Astrocyte of the hippocampus (primary cell): Measurements from ENCODE around the gene MXD4.
A peak's percentile ranks its signal among the peaks of the same experiment; 100 is the strongest.

Experiments
- DNase-seq: peaks from one replicate; pipeline ENCODE4 v3.0.0; 2011; ENCODE audit warnings: low read depth, low spot score

The MXD4 gene

GRCh38 chr4:2263926-2264321, 2.0 kb upstream of the MXD4 start:
- no peak for DNase-seq

- no peak for DNase-seq
Measured at GRCh38 chr4:2262944-2263250, 988 bp upstream of the MXD4 start.

GRCh38 chr4:2262145-2262943, 435 bp upstream of the MXD4 start:
- peak; percentile 100 for DNase-seq

GRCh38 chr4:2261110-2261852, 628 bp downstream of the MXD4 start:
- DNase-seq: peak; percentile 78

- no peak for DNase-seq
Measured at GRCh38 chr4:2260344-2261109, 1.4 kb downstream of the MXD4 start.

GRCh38 chr4:2259541-2260343, 2.2 kb downstream of the MXD4 start:
- no peak for DNase-seq

- no peak for DNase-seq
Measured at GRCh38 chr4:2259036-2259540, 2.8 kb downstream of the MXD4 start.

- DNase-seq: no peak
Measured at GRCh38 chr4:2258091-2259035, 3.5 kb downstream of the MXD4 start.

- DNase-seq: no peak
Measured at GRCh38 chr4:2257361-2258081, 4.4 kb downstream of the MXD4 start.

- DNase-seq: no peak
Measured at GRCh38 chr4:2256781-2257191, 5.1 kb downstream of the MXD4 start.

- no peak for DNase-seq
Measured at GRCh38 chr4:2256156-2256731, 5.7 kb downstream of the MXD4 start.

- peak; percentile 85 for DNase-seq
Measured at GRCh38 chr4:2255501-2256155, 6.3 kb downstream of the MXD4 start.

- no peak for DNase-seq
Measured at GRCh38 chr4:2254665-2255500, 7.0 kb downstream of the MXD4 start.

GRCh38 chr4:2253160-2254084, 8.5 kb downstream of the MXD4 start:
- no peak for DNase-seq

- no peak for DNase-seq
Measured at GRCh38 chr4:2252530-2253091, 9.3 kb downstream of the MXD4 start.

- no peak for DNase-seq
Measured at GRCh38 chr4:2251795-2252529, 9.9 kb downstream of the MXD4 start.
